ENCODE results near the gene SORL1. TPM values are rescaled to one million over a fixed set of nuclear protein-coding genes. Genes with fewer than 3 reads are reported as not detected.

The SORL1 gene
- total RNA-seq, 1 experiment from 2014 or later: 4.5 TPM

DNA sequence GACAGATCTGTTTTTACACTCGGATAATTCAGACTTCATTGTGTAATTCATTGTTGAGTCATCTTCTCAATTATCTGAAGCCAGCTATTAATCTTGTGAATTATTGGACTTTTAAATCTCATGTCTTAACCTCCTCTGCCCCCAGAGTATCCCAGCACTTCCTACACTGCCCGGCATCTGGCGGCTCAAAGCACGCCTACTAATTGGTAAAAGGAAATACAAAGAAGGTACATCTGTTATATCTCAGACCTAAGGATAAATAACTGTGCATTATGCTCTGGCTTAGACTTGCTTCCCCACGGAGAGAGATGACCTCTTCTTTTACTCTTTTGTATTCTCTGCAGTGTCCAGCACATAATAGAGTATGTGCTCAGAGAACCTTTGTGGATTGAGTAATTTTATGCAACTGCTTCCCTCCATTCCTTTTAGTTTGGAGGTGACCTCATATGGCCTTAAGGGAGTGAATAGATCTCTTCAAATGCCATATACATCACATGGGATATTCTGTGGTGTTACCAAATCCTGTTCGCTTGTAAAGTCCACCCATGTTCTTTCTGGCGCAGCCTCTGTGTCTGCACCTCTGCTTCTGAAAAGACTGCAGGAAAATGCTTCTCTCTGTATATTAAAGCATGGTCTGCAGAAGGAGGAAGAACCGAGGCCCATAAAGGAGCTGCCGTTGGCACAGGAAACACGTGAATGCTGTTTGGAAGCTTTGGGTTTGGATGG lies 126.3 kb downstream of the SORL1 start:
- DNase-seq (ENCODE audit: extremely low read depth, low read depth): no peak

DNA sequence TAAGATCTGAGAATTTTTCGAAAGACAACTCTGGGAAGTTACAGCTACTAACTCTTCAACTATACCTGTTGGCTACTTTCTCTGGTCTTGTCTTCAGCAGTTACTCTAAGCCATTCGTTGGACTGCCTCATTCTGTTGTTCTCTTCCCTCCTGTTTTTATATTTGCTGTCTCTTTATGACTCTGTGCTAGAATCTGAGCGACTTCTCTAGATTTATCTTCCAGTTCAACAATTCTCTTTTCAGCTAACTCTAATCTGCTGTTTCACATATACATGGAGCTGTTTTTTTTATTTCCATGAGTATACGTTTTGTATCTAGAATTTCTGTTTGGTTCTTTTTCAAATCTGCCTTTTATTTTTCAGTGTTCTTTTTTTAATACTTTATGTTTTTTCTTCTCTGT lies 128.0 kb downstream of the SORL1 start:
- DNase-seq (ENCODE audit: extremely low read depth, low read depth): no peak

- no peak for DNase-seq (ENCODE audit: extremely low read depth, low read depth)
Observed at GRCh38 chr11:121581607-121582006, 129.5 kb downstream of the SORL1 start.

GRCh38 chr11:121582296-121582695 lies 130.2 kb downstream of the SORL1 start:
- DNase-seq (ENCODE audit: extremely low read depth, low read depth): no peak

GRCh38 chr11:121583825-121584224 lies 131.7 kb downstream of the SORL1 start:
- DNase-seq (ENCODE audit: extremely low read depth, low read depth): no peak

DNA sequence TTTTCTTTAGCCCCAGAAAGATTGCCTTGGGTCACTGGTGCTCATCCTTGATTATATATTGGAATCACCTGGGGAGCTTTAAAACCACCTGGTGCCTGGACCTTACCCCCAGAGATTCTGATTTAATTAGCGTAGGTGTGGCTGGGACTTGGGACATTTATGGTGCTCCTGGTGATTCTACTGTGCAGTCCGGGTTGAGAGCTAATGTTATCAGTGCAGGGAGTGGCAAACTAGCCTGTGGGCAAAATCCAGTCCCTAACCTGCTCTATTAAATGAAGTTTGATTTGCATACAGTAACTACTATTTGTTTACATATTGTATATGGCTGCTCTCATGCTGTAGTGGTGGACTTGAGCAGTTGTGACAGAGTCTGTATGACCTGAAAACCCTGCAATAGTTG lies 134.6 kb downstream of the SORL1 start:
- DNase-seq (ENCODE audit: extremely low read depth, low read depth): no peak

GRCh38 chr11:121587182-121587581 lies 135.1 kb downstream of the SORL1 start:
- DNase-seq (ENCODE audit: extremely low read depth, low read depth): no peak

DNA sequence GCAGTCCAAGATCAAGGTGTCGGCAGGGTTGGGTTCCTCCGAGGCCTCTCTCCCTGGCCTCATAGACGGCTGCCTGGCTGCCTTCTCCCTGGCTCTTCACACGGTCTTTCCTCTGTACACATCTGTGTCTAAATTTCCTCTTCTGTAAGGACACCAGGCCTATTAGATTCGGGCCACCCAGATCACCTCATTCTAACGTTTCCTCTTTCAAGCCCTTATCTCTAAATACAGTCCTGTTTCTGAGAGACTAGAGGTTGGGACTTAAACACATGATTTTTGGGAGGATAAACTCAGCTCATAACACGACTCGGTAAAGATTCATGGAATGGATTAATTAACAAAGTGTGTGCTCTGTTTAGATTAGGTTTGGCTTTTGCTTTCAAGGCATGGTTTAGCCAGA lies 136.6 kb downstream of the SORL1 start:
- DNase-seq (ENCODE audit: extremely low read depth, low read depth): no peak

DNA sequence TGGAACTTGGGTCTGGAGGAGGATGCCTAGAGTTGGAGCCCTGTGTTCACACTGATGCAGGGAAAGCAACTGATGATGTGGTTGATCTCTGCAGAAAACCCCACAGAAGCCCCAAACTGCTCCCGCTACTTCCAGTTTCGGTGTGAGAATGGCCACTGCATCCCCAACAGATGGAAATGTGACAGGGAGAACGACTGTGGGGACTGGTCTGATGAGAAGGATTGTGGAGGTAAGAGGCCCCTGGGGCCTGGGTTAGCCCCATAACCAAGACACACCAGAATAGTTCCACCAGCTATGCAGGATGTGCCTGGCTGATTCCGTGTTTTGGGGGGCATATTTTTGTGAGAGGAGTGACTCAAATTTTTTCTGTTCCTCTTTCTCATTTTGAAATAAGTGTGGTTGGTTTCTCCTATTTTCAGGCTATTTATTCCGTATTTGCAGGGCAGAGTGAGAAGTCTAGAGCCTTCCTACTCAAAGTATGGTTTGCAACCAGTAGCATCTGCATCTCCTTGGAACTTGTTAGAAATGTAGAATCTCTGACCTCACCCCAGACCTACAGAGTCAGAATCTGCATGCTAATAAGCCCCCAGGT lies 137.9 kb downstream of the SORL1 start:
- no peak for DNase-seq (ENCODE audit: extremely low read depth, low read depth)

- no peak for DNase-seq (ENCODE audit: extremely low read depth, low read depth)
Observed at GRCh38 chr11:121590772-121591404, 138.8 kb downstream of the SORL1 start.

DNA sequence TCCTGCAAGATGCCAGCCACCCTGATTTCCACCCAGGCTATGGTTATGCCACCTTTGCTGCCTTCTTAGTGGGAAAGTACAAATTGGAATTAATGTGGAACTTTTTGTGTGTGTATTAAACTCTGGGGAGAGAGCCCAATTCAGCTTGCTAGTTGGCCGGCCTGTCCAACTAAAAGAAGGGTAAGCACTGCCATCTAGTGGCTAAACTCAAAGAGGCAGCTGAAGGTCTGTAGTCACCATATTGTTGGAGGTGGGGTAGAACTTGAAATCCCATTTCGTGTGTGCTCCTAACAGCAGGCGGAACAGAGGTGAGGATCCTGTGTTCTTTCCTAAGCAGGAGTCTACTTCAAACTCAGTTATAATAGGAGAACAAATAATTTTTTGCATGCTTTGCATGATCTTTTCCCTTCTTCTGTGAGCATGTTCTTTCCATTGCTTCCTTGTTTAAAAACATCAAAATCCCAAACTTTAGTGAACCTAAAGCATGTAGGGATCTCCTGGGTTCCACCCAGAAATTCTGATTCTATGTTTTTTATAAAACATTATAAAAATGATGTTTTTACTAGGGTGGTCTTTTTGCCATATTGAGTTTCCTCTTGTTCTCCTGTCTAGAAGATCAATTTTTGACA lies 139.4 kb downstream of the SORL1 start:
- peak; percentile 58 for DNase-seq (ENCODE audit: extremely low read depth, low read depth)

GRCh38 chr11:121592708-121593107 lies 140.6 kb downstream of the SORL1 start:
- no peak for DNase-seq (ENCODE audit: extremely low read depth, low read depth)

DNA sequence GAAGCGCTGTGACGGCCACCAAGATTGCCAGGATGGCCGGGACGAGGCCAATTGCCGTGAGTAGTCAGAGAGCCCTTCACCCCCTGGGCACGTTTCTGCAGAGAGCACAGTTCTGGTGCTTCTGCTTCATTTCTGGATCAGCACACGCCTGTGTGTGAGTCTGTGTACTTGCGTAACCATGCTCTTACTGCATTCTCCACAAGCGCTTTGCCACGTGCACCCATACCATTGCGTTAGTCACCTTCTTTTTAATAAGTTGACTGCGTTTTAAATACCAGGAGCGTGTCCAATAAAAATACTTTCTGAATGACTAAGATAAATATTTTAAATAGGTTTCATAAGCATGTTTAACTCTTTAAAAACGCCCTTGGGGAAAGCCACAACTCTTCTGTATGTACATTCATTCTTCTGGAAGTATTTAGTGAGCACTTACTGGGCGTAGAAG lies 143.6 kb downstream of the SORL1 start:
- DNase-seq (ENCODE audit: extremely low read depth, low read depth): peak; percentile 56

- no peak for DNase-seq (ENCODE audit: extremely low read depth, low read depth)
Observed at GRCh38 chr11:121596195-121597155, 144.4 kb downstream of the SORL1 start.

DNA sequence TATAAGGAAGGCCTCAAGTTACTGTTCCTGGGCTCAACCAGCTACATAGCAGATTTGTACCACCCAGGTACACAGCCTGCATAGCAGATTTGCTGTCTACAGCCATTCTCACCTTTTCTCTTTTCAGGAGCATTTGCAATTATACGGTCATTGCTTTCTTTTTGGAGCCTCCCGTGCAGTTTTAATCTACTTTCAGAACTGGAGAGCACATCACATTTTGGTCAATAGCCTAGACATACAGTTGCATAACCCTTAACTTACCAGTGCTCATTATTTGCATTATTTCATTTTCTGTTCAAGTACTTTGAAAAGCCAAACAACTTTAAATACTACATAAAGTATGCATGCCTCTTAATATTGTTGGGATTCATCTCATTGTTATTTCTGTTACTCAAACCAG lies 151.2 kb downstream of the SORL1 start:
- DNase-seq (ENCODE audit: extremely low read depth, low read depth): no peak

- no peak for DNase-seq (ENCODE audit: extremely low read depth, low read depth)
Observed at GRCh38 chr11:121604152-121604551, 152.0 kb downstream of the SORL1 start.

GRCh38 chr11:121606354-121606753 lies 154.2 kb downstream of the SORL1 start:
- no peak for DNase-seq (ENCODE audit: extremely low read depth, low read depth)

GRCh38 chr11:121607341-121607740 lies 155.2 kb downstream of the SORL1 start:
- no peak for DNase-seq (ENCODE audit: extremely low read depth, low read depth)

GRCh38 chr11:121608545-121609098 lies 156.5 kb downstream of the SORL1 start:
- no peak for DNase-seq (ENCODE audit: extremely low read depth, low read depth)

GRCh38 chr11:121610706-121611105 lies 158.6 kb downstream of the SORL1 start:
- DNase-seq (ENCODE audit: extremely low read depth, low read depth): no peak
